ENCODE data around the gene SPARCL1.

Gene SPARCL1

GRCh38 chr4:87506974-87507701 is 22.0 kb downstream of the SPARCL1 start:
- TF ChIP-seq GLIS3 (CRISPR knock-in tag; IDR thresholded peaks at IDR 0.05) = no peak
- TF ChIP-seq CSRNP3 (CRISPR knock-in tag; IDR thresholded peaks at IDR 0.05) = no peak
- no peak for TF ChIP-seq RARB (CRISPR knock-in tag; IDR thresholded peaks at IDR 0.05)
- TF ChIP-seq CSDC2 (CRISPR knock-in tag; IDR thresholded peaks at IDR 0.05) = no peak
- no peak for TF ChIP-seq POU6F1 (CRISPR knock-in tag; IDR thresholded peaks at IDR 0.05; ENCODE audit: borderline replicate concordance, low read depth)
- TF ChIP-seq ZC3H10 (CRISPR knock-in tag; IDR thresholded peaks at IDR 0.05) = no peak
- TF ChIP-seq ZNF8 (CRISPR knock-in tag; IDR thresholded peaks at IDR 0.05) = no peak
- TF ChIP-seq TCF4 (CRISPR knock-in tag; IDR thresholded peaks at IDR 0.05; ENCODE audit: borderline replicate concordance) = no peak
- TF ChIP-seq CREB5 (CRISPR knock-in tag; IDR thresholded peaks at IDR 0.05; ENCODE audit: low read depth) = peak; percentile 39; the same call in 1 of the 2 replicates
- TF ChIP-seq ISL1 (CRISPR knock-in tag; IDR thresholded peaks at IDR 0.05) = peak; percentile 69
- TF ChIP-seq TOX (CRISPR knock-in tag; IDR thresholded peaks at IDR 0.05; ENCODE audit: borderline replicate concordance) = no peak
- no peak for TF ChIP-seq PPARA (CRISPR knock-in tag; IDR thresholded peaks at IDR 0.05; ENCODE audit: borderline replicate concordance)
- no peak for TF ChIP-seq ZNF70 (CRISPR knock-in tag; IDR thresholded peaks at IDR 0.05)
- peak; percentile 82 for ATAC-seq

- ATAC-seq = no peak
These were observed 23.3 kb downstream of the SPARCL1 start for GRCh38 chr4:87505862-87506261.

More at GRCh38 chr4:87505862-87506261, 23.3 kb downstream of the SPARCL1 start:
- TF ChIP-seq OSR1 (CRISPR knock-in tag; IDR thresholded peaks at IDR 0.05) = no peak
- no peak for TF ChIP-seq ZNF565 (CRISPR knock-in tag; conservative IDR thresholded peaks at IDR 0.05; ENCODE audit: low read depth)
- no peak for TF ChIP-seq BACH2 (CRISPR knock-in tag; IDR thresholded peaks at IDR 0.05; ENCODE audit: borderline replicate concordance)
- TF ChIP-seq SNAI2 (CRISPR knock-in tag; IDR thresholded peaks at IDR 0.05) = no peak
- no peak for TF ChIP-seq TCF4 (CRISPR knock-in tag; IDR thresholded peaks at IDR 0.05; ENCODE audit: borderline replicate concordance)
- no peak for TF ChIP-seq CREB5 (CRISPR knock-in tag; IDR thresholded peaks at IDR 0.05; ENCODE audit: low read depth)
- no peak for TF ChIP-seq ARNTL (CRISPR knock-in tag; IDR thresholded peaks at IDR 0.05; ENCODE audit: borderline replicate concordance, low read depth)
- TF ChIP-seq ZNF8 (CRISPR knock-in tag; IDR thresholded peaks at IDR 0.05) = no peak
- no peak for TF ChIP-seq TSHZ2 (CRISPR knock-in tag; IDR thresholded peaks at IDR 0.05)
- no peak for TF ChIP-seq ZFP3 (CRISPR knock-in tag; IDR thresholded peaks at IDR 0.05)
- TF ChIP-seq CSDC2 (CRISPR knock-in tag; IDR thresholded peaks at IDR 0.05) = no peak
- no peak for TF ChIP-seq GLIS3 (CRISPR knock-in tag; IDR thresholded peaks at IDR 0.05)
- no peak for TF ChIP-seq PATZ1 (CRISPR knock-in tag; IDR thresholded peaks at IDR 0.05; ENCODE audit: borderline replicate concordance)

Data from SK-N-SH treated with all-trans-retinoic acid at 6 μM for 48 hours (cell line).